ENCODE data around the gene DISP2.

DNA sequence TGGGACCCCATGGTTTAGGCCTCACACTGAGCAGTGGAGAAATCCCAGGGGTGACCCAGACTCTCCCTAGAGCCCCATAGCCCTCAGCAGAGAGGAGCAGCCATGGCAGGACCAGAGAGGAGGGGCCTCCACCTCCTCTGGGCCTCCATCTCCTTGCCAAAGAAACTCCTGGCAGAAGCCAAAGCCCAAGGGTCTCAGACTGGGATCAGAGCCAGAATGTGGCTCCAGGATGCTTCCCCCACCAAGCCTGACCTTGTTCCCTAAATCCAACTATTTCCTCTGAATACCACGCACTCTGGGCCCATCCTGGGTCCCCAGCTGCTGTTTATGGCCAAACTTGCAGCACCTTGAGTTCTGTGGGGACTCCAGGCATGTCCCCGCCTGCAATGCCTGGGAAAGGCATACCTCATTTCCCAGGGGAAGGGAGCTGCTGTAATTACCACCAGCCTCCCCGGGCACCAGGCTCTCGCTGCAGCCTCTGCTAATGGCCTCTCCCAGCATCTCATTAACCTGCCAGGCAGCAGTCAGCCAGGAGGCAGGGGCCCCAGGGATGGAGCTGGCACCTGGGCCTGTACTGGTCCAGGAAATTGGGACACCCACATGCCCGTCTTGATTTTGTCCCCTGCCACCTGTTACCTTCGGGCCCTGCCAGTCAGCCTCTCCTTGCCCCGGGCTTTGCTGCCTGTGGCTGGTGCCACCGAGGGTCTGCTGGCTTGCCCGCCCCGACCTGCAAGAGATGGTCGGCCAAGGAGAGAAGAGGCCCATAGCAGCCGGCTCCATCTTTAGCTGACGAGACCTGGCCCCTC, 21.9 kb upstream of the DISP2 start:
- TF ChIP-seq POLR2A (IDR thresholded peaks at IDR 0.05), result no peak
- TF ChIP-seq, protein P1, sequence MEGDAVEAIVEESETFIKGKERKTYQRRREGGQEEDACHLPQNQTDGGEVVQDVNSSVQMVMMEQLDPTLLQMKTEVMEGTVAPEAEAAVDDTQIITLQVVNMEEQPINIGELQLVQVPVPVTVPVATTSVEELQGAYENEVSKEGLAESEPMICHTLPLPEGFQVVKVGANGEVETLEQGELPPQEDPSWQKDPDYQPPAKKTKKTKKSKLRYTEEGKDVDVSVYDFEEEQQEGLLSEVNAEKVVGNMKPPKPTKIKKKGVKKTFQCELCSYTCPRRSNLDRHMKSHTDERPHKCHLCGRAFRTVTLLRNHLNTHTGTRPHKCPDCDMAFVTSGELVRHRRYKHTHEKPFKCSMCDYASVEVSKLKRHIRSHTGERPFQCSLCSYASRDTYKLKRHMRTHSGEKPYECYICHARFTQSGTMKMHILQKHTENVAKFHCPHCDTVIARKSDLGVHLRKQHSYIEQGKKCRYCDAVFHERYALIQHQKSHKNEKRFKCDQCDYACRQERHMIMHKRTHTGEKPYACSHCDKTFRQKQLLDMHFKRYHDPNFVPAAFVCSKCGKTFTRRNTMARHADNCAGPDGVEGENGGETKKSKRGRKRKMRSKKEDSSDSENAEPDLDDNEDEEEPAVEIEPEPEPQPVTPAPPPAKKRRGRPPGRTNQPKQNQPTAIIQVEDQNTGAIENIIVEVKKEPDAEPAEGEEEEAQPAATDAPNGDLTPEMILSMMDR (IDR thresholded peaks at IDR 0.05), result no peak

Data from uterus (tissue), 2 donors.